Memory B cell (primary cell): Measurements from ENCODE around the gene ATP1A4.

Source experiments
- ATAC-seq: fragments of 150-1000 bp; cut with Tn5 transposase; 2 replicates; pipeline ENCODE4 v1.10.0; 2021; ENCODE audit warnings: low read depth, mild to moderate bottlenecking, moderate library complexity
- DNase-seq, 2 donors: peaks; one replicate each; pipeline ENCODE4 v3.0.0; 2022; ENCODE audit warnings: low spot score in 2 of 2
- H3K27ac Mint-ChIP-seq: one replicate; pipeline ENCODE4 v1.8.0; 2022; ENCODE audit warnings: mild to moderate bottlenecking, moderate library complexity, mixed read lengths
- H3K27me3 Mint-ChIP-seq: one replicate; pipeline ENCODE4 v1.8.0; 2022; ENCODE audit warnings: mixed read lengths
- H3K36me3 Mint-ChIP-seq: one replicate; pipeline ENCODE4 v1.8.0; 2022; ENCODE audit warnings: mild to moderate bottlenecking, mixed read lengths
- H3K4me1 Mint-ChIP-seq: one replicate; pipeline ENCODE4 v1.8.0; 2022; ENCODE audit warnings: mixed read lengths
- H3K4me3 Mint-ChIP-seq: one replicate; pipeline ENCODE4 v1.8.0; 2022; ENCODE audit warnings: mild to moderate bottlenecking, moderate library complexity, mixed read lengths
- H3K9me3 Mint-ChIP-seq: one replicate; pipeline ENCODE4 v1.8.0; 2022; ENCODE audit warnings: mixed read lengths

The ATP1A4 gene

GRCh38 chr1:160166166-160166868, 14.9 kb downstream of the ATP1A4 start:
- H3K36me3 Mint-ChIP-seq = no peaks in the 10 kb centered on the region
- no peak overlapping the region for H3K27ac Mint-ChIP-seq
- DNase-seq (no peak), ATAC-seq (no peak)
- peaks cover 3% of the 10 kb centered on the region for H3K27me3 Mint-ChIP-seq
- no peaks in the 10 kb centered on the region for H3K9me3 Mint-ChIP-seq
- H3K4me3 Mint-ChIP-seq = no peak overlapping the region
- peaks cover 21% of the 10 kb centered on the region for H3K4me1 Mint-ChIP-seq

- peaks cover 3% of the 10 kb centered on the region for H3K27me3 Mint-ChIP-seq
- DNase-seq = no peak
- no peaks in the 10 kb centered on the region for H3K9me3 Mint-ChIP-seq
- no peaks in the 10 kb centered on the region for H3K36me3 Mint-ChIP-seq
- H3K4me1 Mint-ChIP-seq = peaks cover 16% of the 10 kb centered on the region
- no peak for ATAC-seq
- no peak overlapping the region for H3K27ac Mint-ChIP-seq
- no peak overlapping the region for H3K4me3 Mint-ChIP-seq
Observed at GRCh38 chr1:160167056-160167455, 15.7 kb downstream of the ATP1A4 start.

- DNase-seq (no peak), ATAC-seq (no peak)
- Mint-ChIP-seq H3K27me3 (peaks cover 3% of the 10 kb centered on the region), H3K4me3 (no peak overlapping the region), H3K9me3 (no peaks in the 10 kb centered on the region), H3K4me1 (peaks cover 16% of the 10 kb centered on the region), H3K36me3 (no peaks in the 10 kb centered on the region), H3K27ac (no peak overlapping the region)
Observed at GRCh38 chr1:160167580-160167979, 16.2 kb downstream of the ATP1A4 start.

GRCh38 chr1:160168016-160168415, 16.6 kb downstream of the ATP1A4 start:
- no peaks in the 10 kb centered on the region for H3K36me3 Mint-ChIP-seq
- DNase-seq = no peak
- H3K27ac Mint-ChIP-seq = no peak overlapping the region
- H3K9me3 Mint-ChIP-seq = no peaks in the 10 kb centered on the region
- H3K4me1 Mint-ChIP-seq = peaks cover 16% of the 10 kb centered on the region
- H3K4me3 Mint-ChIP-seq = no peak overlapping the region
- ATAC-seq = no peak
- peaks cover 3% of the 10 kb centered on the region for H3K27me3 Mint-ChIP-seq

GRCh38 chr1:160168609-160169369, 17.4 kb downstream of the ATP1A4 start:
- no peaks in the 10 kb centered on the region for H3K36me3 Mint-ChIP-seq
- H3K4me3 Mint-ChIP-seq = no peak overlapping the region
- peaks cover 3% of the 10 kb centered on the region for H3K27me3 Mint-ChIP-seq
- no peak overlapping the region for H3K27ac Mint-ChIP-seq
- peaks cover 16% of the 10 kb centered on the region for H3K4me1 Mint-ChIP-seq
- DNase-seq = no peak
- ATAC-seq = no peak
- H3K9me3 Mint-ChIP-seq = no peaks in the 10 kb centered on the region

GRCh38 chr1:160169553-160170399, 18.4 kb downstream of the ATP1A4 start:
- ATAC-seq = peak; percentile 69
- Mint-ChIP-seq H3K27me3 (peaks cover 3% of the 10 kb centered on the region), H3K36me3 (no peaks in the 10 kb centered on the region), H3K27ac (no peak overlapping the region), H3K4me3 (peak overlapping the region; percentile 33), H3K4me1 (peaks cover 16% of the 10 kb centered on the region), H3K9me3 (no peaks in the 10 kb centered on the region)
- DNase-seq = no peak

GRCh38 chr1:160171354-160171753, 20.0 kb downstream of the ATP1A4 start:
- H3K27ac Mint-ChIP-seq = no peak overlapping the region
- H3K27me3 Mint-ChIP-seq = peaks cover 3% of the 10 kb centered on the region
- DNase-seq = no peak
- no peak overlapping the region for H3K4me3 Mint-ChIP-seq
- H3K36me3 Mint-ChIP-seq = no peaks in the 10 kb centered on the region
- H3K4me1 Mint-ChIP-seq = peaks cover 15% of the 10 kb centered on the region
- H3K9me3 Mint-ChIP-seq = no peaks in the 10 kb centered on the region
- ATAC-seq = no peak

- no peaks in the 10 kb centered on the region for H3K27me3 Mint-ChIP-seq
- H3K4me1 Mint-ChIP-seq = peaks cover 12% of the 10 kb centered on the region
- H3K36me3 Mint-ChIP-seq = no peaks in the 10 kb centered on the region
- no peaks in the 10 kb centered on the region for H3K9me3 Mint-ChIP-seq
- no peak for ATAC-seq
- DNase-seq = no peak
- no peak overlapping the region for H3K27ac Mint-ChIP-seq
- H3K4me3 Mint-ChIP-seq = no peak overlapping the region
Observed at GRCh38 chr1:160171980-160172379, 20.6 kb downstream of the ATP1A4 start.

- Mint-ChIP-seq H3K27me3 (peaks cover 6% of the 10 kb centered on the region), H3K27ac (no peak overlapping the region), H3K9me3 (no peaks in the 10 kb centered on the region), H3K4me3 (no peak overlapping the region), H3K4me1 (no peaks in the 10 kb centered on the region), H3K36me3 (no peaks in the 10 kb centered on the region)
- no peak for DNase-seq
- no peak for ATAC-seq
Observed at GRCh38 chr1:160177231-160177630, 25.8 kb downstream of the ATP1A4 start.

GRCh38 chr1:160177667-160178066, 26.3 kb downstream of the ATP1A4 start:
- ATAC-seq (no peak), DNase-seq (no peak)
- H3K4me3 Mint-ChIP-seq = no peak overlapping the region
- H3K27ac Mint-ChIP-seq = no peak overlapping the region
- H3K9me3 Mint-ChIP-seq = no peaks in the 10 kb centered on the region
- no peaks in the 10 kb centered on the region for H3K36me3 Mint-ChIP-seq
- no peaks in the 10 kb centered on the region for H3K4me1 Mint-ChIP-seq
- H3K27me3 Mint-ChIP-seq = peaks cover 6% of the 10 kb centered on the region

- H3K27me3 Mint-ChIP-seq = peaks cover 8% of the 10 kb centered on the region
- DNase-seq (no peak), ATAC-seq (no peak)
- no peak overlapping the region for H3K27ac Mint-ChIP-seq
- no peak overlapping the region for H3K4me3 Mint-ChIP-seq
- H3K9me3 Mint-ChIP-seq = no peaks in the 10 kb centered on the region
- no peaks in the 10 kb centered on the region for H3K4me1 Mint-ChIP-seq
- H3K36me3 Mint-ChIP-seq = no peaks in the 10 kb centered on the region
Observed at GRCh38 chr1:160178731-160179130, 27.3 kb downstream of the ATP1A4 start.

- Mint-ChIP-seq H3K4me3 (no peak overlapping the region), H3K27me3 (peaks cover 8% of the 10 kb centered on the region), H3K4me1 (no peaks in the 10 kb centered on the region), H3K36me3 (no peaks in the 10 kb centered on the region), H3K27ac (no peak overlapping the region), H3K9me3 (no peaks in the 10 kb centered on the region)
- ATAC-seq (no peak), DNase-seq (no peak)
Observed at GRCh38 chr1:160179336-160179735, 27.9 kb downstream of the ATP1A4 start.

GRCh38 chr1:160186246-160186645, 34.8 kb downstream of the ATP1A4 start:
- Mint-ChIP-seq H3K9me3 (no peaks in the 10 kb centered on the region), H3K4me3 (no peak overlapping the region), H3K4me1 (no peaks in the 10 kb centered on the region), H3K36me3 (no peaks in the 10 kb centered on the region), H3K27ac (no peak overlapping the region), H3K27me3 (peaks cover 14% of the 10 kb centered on the region)
- no peak for ATAC-seq
- DNase-seq = no peak

- ATAC-seq (no peak), DNase-seq (no peak)
- H3K27ac Mint-ChIP-seq = no peak overlapping the region
- H3K4me3 Mint-ChIP-seq = no peak overlapping the region
- H3K9me3 Mint-ChIP-seq = no peaks in the 10 kb centered on the region
- no peaks in the 10 kb centered on the region for H3K4me1 Mint-ChIP-seq
- H3K36me3 Mint-ChIP-seq = no peaks in the 10 kb centered on the region
- peaks cover 13% of the 10 kb centered on the region for H3K27me3 Mint-ChIP-seq
Observed at GRCh38 chr1:160186729-160187128, 35.3 kb downstream of the ATP1A4 start.
